SK-N-SH (cell line): ENCODE results near the gene PGA5. TPM values are rescaled to one million over a fixed set of nuclear protein-coding genes. Genes with fewer than 3 reads are reported as not detected.

ENCODE experiments used
- CTCF ChIA-PET: fragments of 300-600, 350-600 bp; formaldehyde crosslinking; extraction: SDS; loops from one replicate; lab custom pipeline; 2021; lab: Yijun Ruan, JAX
- POLR2A ChIA-PET: fragments of 350-600 bp; sonication (Branson Sonifier 250); formaldehyde crosslinking; extraction: SDS; loops from one replicate; lab custom pipeline; 2020; ENCODE audit warnings: antibody characterized with exemption, inconsistent platforms; lab: Yijun Ruan, JAX
- DNase-seq: peaks from one replicate; pipeline ENCODE4 v3.0.0; 2012
- H2AFZ ChIP-seq: fragments of 200-600 bp; sonication (generic); 2 replicates; pipeline ENCODE4 v1.8.1; 2016; ENCODE audit warnings: antibody characterized with exemption, mild to moderate bottlenecking, low read depth
- H3F3A ChIP-seq: fragments of 200-600 bp; sonication (generic); replicated peaks from 2 replicates; pipeline ENCODE3; 2016; ENCODE audit warnings: antibody characterized with exemption, mild to moderate bottlenecking; ENCODE audit not compliant: insufficient read depth
- H3K27ac ChIP-seq, 2 experiments: fragments of 200-500 bp in 1 of 2; fragments of 200-600 bp in 1 of 2; sonication (Bioruptor generic) in 1 of 2; sonication (generic), shearing (Covaris generic) in 1 of 2; 2 replicates each; pipeline versions ENCODE4 v1.5.1 to v1.6.1; 2014 to 2016; ENCODE audit warnings: low read depth in 2 of 2, inconsistent platforms in 1 of 2, low read length in 1 of 2, mild to moderate bottlenecking in 1 of 2, mixed read lengths in 1 of 2
- H3K27me3 ChIP-seq: fragments of 200-600 bp; sonication (generic), shearing (Covaris generic); 2 replicates; pipeline ENCODE4 v1.6.1; 2016; ENCODE audit warnings: mixed run types; ENCODE audit not compliant: insufficient read depth
- H3K36me3 ChIP-seq, 2 experiments: fragments of 200-500 bp in 1 of 2; fragments of 200-600 bp in 1 of 2; sonication (Bioruptor generic) in 1 of 2; sonication (generic) in 1 of 2; replicated peaks in 1 of 2; 2 replicates each; pipeline versions ENCODE3 to v1.5.1; 2014 to 2016; ENCODE audit warnings: low read length in 1 of 2, mild to moderate bottlenecking in 1 of 2; ENCODE audit not compliant: insufficient read depth in 2 of 2, control insufficient read depth in 1 of 2
- H3K4me1 ChIP-seq, 2 experiments: fragments of 200-500 bp in 1 of 2; fragments of 200-600 bp in 1 of 2; sonication (Bioruptor generic) in 1 of 2; sonication (generic), shearing (Covaris generic) in 1 of 2; 2 replicates each; pipeline versions ENCODE4 v1.5.1 to v1.6.1; 2014 to 2016; ENCODE audit warnings: low read depth in 1 of 2, low read length in 1 of 2, mixed run types in 1 of 2; ENCODE audit not compliant: insufficient read depth in 2 of 2, control insufficient read depth in 1 of 2
- H3K4me2 ChIP-seq: fragments of 200-600 bp; sonication (generic), shearing (Covaris generic); 2 replicates; pipeline ENCODE4 v1.6.1; 2017; ENCODE audit warnings: mixed run types
- H3K4me3 ChIP-seq, 2 experiments: fragments of 200-500 bp in 1 of 2; fragments of 200-600 bp in 1 of 2; sonication (Bioruptor generic) in 1 of 2; sonication (generic), shearing (Covaris generic) in 1 of 2; 2 replicates each; pipeline versions ENCODE4 v1.5.1 to v1.8.1; 2014 to 2016; ENCODE audit warnings: low read depth in 2 of 2, inconsistent platforms in 1 of 2, low read length in 1 of 2, mild to moderate bottlenecking in 1 of 2, mixed read lengths in 1 of 2, moderate library complexity in 1 of 2
- H3K79me2 ChIP-seq: fragments of 200-600 bp; sonication (generic); 2 replicates; pipeline ENCODE4 v1.8.1; 2017; ENCODE audit warnings: mild to moderate bottlenecking; ENCODE audit not compliant: insufficient read depth
- H3K9ac ChIP-seq: fragments of 200-600 bp; sonication (generic); 2 replicates; pipeline ENCODE4 v1.6.1; 2017; ENCODE audit warnings: mixed run types
- H3K9me2 ChIP-seq: fragments of 200-600 bp; sonication (generic); 2 replicates; pipeline ENCODE4 v1.6.1; 2017; ENCODE audit warnings: mixed run types
- H3K9me3 ChIP-seq: fragments of 200-600 bp; sonication (generic); 2 replicates; pipeline ENCODE4 v1.6.1; 2017; ENCODE audit warnings: mixed run types, mild to moderate bottlenecking, moderate library complexity
- H4K20me1 ChIP-seq: fragments of 200-600 bp; sonication (generic); 2 replicates; pipeline ENCODE4 v1.6.1; 2017; ENCODE audit warnings: mild to moderate bottlenecking, mixed run types; ENCODE audit not compliant: insufficient read depth
- FOSL2 ChIP-seq: IDR thresholded peaks from 2 replicates; pipeline ENCODE4 v1.4.0; 2012; ENCODE audit warnings: low read depth, mild to moderate bottlenecking, moderate library complexity, borderline replicate concordance
- FOXJ3 ChIP-seq: sonication (generic); formaldehyde crosslinking; IDR thresholded peaks from 2 replicates; pipeline ENCODE4 v1.5.1; 2020; ENCODE audit warnings: mild to moderate bottlenecking, missing genetic modification reagents
- NRF1 ChIP-seq: IDR thresholded peaks from 2 replicates; pipeline ENCODE4 v1.6.1; 2012; ENCODE audit warnings: low read depth, mild to moderate bottlenecking, low read length
- RFX5 ChIP-seq: IDR thresholded peaks from 2 replicates; pipeline ENCODE4 v1.6.1; 2012; ENCODE audit warnings: mild to moderate bottlenecking, improper control_type of control experiment, low read length
- SMC3 ChIP-seq: IDR thresholded peaks from 2 replicates; pipeline ENCODE4 v1.6.1; 2012; ENCODE audit warnings: low read depth, low read length, improper control_type of control experiment
- WGBS: methylation state at CpG from one replicate; pipeline ENCODE4 v1.1.6; 2017; ENCODE audit warnings: low lambda C conversion rate; 5-methylcytosine and 5-hydroxymethylcytosine counted together
- polyA plus RNA-seq, 3 experiments: library from polyadenylated mRNA; depleted of rRNA; stranded (reverse); fragments of >200 nt; gene quantifications; 2 replicates each; pipeline ENCODE4 v1.2.3, GENCODE V29; 2012
- TF ChIP-seq, protein P1 (sequence below): fragments of 150-350 bp; IDR thresholded peaks from 2 replicates; pipeline ENCODE4 v1.6.1; 2016; ENCODE audit warnings: mild to moderate bottlenecking, low read depth, low read length
- TF ChIP-seq, protein P2 (sequence below): IDR thresholded peaks from 2 replicates; pipeline ENCODE4 v1.6.1; 2012; ENCODE audit warnings: mild to moderate bottlenecking, low read depth, low read length, moderate library complexity
- TF ChIP-seq, protein P3 (sequence below): IDR thresholded peaks from 2 replicates; pipeline ENCODE4 v1.4.0; 2012; ENCODE audit warnings: low read depth, borderline replicate concordance
- TF ChIP-seq, protein P4 (sequence below): IDR thresholded peaks from 2 replicates; pipeline ENCODE4 v1.4.0; 2012; ENCODE audit warnings: low read depth
- TF ChIP-seq, protein P5 (sequence below): IDR thresholded peaks from 2 replicates; pipeline ENCODE4; 2012
- TF ChIP-seq, protein P6 (sequence below): fragments of 200-600 bp; sonication (generic); IDR thresholded peaks from 2 replicates; pipeline ENCODE4 v1.6.1; 2017; ENCODE audit warnings: antibody characterized with exemption, mild to moderate bottlenecking, moderate library complexity

The PGA5 gene
- polyA plus RNA-seq, 1 of the 3 experiments (the other 2 are of a cell fraction), result not detected

DNA sequence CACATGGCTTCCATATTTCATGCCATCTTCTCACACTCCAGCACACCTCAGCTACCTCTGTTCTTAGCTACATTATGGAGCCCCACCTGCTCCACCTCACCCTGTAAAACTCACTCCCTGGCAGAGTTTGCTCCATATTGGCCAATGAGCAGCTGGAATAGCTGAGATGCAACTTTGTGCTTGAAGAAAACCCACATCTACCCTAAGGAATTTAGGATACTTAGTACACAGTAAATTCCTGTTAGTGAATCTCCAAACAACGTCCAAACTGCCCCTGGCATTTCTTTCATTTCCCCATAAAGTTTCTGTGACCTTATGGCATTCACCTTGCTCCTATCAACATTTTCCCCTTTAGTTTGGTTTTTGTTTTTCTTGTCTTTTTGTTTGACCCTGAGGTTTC, 56.4 kb downstream of the PGA5 start:
- no peaks in the 10 kb centered on the region for H3K27me3 ChIP-seq
- no peak overlapping the region for H3K9ac ChIP-seq
- H3K9me3 ChIP-seq, result no peaks in the 10 kb centered on the region
- no peak for DNase-seq
- no peak overlapping the region for H3K4me3 ChIP-seq
- no peaks in the 10 kb centered on the region for H3K79me2 ChIP-seq
- peaks cover 10 to 45% of the 10 kb centered on the region in 2 experiments for H3K36me3 ChIP-seq
- TF ChIP-seq, protein P1, sequence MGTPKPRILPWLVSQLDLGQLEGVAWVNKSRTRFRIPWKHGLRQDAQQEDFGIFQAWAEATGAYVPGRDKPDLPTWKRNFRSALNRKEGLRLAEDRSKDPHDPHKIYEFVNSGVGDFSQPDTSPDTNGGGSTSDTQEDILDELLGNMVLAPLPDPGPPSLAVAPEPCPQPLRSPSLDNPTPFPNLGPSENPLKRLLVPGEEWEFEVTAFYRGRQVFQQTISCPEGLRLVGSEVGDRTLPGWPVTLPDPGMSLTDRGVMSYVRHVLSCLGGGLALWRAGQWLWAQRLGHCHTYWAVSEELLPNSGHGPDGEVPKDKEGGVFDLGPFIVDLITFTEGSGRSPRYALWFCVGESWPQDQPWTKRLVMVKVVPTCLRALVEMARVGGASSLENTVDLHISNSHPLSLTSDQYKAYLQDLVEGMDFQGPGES, result no peak
- TF ChIP-seq RFX5 (no peak), SMC3 (no peak)
- TF ChIP-seq, protein P2, sequence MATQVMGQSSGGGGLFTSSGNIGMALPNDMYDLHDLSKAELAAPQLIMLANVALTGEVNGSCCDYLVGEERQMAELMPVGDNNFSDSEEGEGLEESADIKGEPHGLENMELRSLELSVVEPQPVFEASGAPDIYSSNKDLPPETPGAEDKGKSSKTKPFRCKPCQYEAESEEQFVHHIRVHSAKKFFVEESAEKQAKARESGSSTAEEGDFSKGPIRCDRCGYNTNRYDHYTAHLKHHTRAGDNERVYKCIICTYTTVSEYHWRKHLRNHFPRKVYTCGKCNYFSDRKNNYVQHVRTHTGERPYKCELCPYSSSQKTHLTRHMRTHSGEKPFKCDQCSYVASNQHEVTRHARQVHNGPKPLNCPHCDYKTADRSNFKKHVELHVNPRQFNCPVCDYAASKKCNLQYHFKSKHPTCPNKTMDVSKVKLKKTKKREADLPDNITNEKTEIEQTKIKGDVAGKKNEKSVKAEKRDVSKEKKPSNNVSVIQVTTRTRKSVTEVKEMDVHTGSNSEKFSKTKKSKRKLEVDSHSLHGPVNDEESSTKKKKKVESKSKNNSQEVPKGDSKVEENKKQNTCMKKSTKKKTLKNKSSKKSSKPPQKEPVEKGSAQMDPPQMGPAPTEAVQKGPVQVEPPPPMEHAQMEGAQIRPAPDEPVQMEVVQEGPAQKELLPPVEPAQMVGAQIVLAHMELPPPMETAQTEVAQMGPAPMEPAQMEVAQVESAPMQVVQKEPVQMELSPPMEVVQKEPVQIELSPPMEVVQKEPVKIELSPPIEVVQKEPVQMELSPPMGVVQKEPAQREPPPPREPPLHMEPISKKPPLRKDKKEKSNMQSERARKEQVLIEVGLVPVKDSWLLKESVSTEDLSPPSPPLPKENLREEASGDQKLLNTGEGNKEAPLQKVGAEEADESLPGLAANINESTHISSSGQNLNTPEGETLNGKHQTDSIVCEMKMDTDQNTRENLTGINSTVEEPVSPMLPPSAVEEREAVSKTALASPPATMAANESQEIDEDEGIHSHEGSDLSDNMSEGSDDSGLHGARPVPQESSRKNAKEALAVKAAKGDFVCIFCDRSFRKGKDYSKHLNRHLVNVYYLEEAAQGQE, result no peak
- TF ChIP-seq, protein P3, sequence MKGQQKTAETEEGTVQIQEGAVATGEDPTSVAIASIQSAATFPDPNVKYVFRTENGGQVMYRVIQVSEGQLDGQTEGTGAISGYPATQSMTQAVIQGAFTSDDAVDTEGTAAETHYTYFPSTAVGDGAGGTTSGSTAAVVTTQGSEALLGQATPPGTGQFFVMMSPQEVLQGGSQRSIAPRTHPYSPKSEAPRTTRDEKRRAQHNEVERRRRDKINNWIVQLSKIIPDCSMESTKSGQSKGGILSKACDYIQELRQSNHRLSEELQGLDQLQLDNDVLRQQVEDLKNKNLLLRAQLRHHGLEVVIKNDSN, result no peak
- TF ChIP-seq, protein P4, sequence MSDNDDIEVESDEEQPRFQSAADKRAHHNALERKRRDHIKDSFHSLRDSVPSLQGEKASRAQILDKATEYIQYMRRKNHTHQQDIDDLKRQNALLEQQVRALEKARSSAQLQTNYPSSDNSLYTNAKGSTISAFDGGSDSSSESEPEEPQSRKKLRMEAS, result no peak
- H3K9me2 ChIP-seq, result no peaks in the 10 kb centered on the region
- CTCF ChIA-PET, result interaction anchor here (0.7 to 1.7 kb wide), 2 partner anchors 9 to 88 kb away, joined by 3 to 6 read pairs; no protein-coding TSS in a partner anchor
- H3K4me2 ChIP-seq, result peak overlapping the region; percentile 34
- H3K27ac ChIP-seq, result peak overlapping the region; percentile 34 to 75
- H3F3A ChIP-seq, result peaks cover 17% of the 10 kb centered on the region
- no peak overlapping the region for H2AFZ ChIP-seq
- peaks cover 16 to 23% of the 10 kb centered on the region in 2 experiments; a peak in 2 of 4 replicates for H3K4me1 ChIP-seq
- 76% methylated on average over 1 of the region's 1 CpG for WGBS
- H4K20me1 ChIP-seq, result 0 out of 2 replicates have a peak, but pooled peaks cover 6% of the 10 kb centered on the region
- POLR2A ChIA-PET, result interaction anchor here (1.6 kb wide), 1 partner anchor 132 kb away, joined by 6 read pairs; the partner anchor contains the start of genes CPSF7 and SDHAF2

DNA sequence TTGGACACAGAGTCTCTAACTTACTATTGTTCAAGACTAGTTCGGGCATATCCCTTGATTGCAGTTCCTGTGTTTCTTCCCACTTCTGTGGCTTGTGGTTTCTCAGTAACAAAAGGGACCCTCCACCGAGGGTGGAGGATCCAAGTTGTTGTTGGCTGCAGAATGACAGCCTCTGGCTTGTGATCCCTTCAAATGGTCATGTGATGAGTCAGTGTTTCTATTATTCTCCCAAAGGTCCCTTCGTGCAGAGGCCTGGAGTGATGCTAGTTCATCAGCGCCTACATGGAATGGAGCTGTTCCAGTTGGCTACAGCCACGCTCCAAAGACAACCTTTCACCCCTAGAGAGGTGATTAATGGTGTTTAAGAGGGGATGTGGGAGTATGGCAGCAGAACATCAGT, 56.8 kb downstream of the PGA5 start:
- no peak for DNase-seq
- H3K4me1 ChIP-seq, result peaks cover 16 to 23% of the 10 kb centered on the region in 2 experiments; a peak in 2 of 4 replicates
- no peak overlapping the region for H3K4me3 ChIP-seq
- H2AFZ ChIP-seq, result no peak overlapping the region
- H3K9me2 ChIP-seq, result no peaks in the 10 kb centered on the region
- WGBS, result 70% methylated on average over 5 of the region's 5 CpGs
- H3K4me2 ChIP-seq, result peak overlapping the region; percentile 34
- no peak overlapping the region for H3K9ac ChIP-seq
- H4K20me1 ChIP-seq, result 0 out of 2 replicates have a peak, but pooled peaks cover 6% of the 10 kb centered on the region
- peaks cover 17% of the 10 kb centered on the region for H3F3A ChIP-seq
- H3K27ac ChIP-seq, result peak overlapping the region; percentile 34 to 75
- ChIA-PET CTCF (interaction anchor here (0.6 to 0.7 kb wide), 2 partner anchors 10 to 22 kb away, joined by 3 read pairs; no protein-coding TSS in a partner anchor), POLR2A (interaction anchor here (1.0 to 1.6 kb wide), 2 partner anchors 20 to 132 kb away, joined by 3 to 6 read pairs; partner anchors contain the start of genes CPSF7 and SDHAF2)
- peaks cover 13 to 49% of the 10 kb centered on the region in 2 experiments for H3K36me3 ChIP-seq
- no peaks in the 10 kb centered on the region for H3K79me2 ChIP-seq
- H3K9me3 ChIP-seq, result no peaks in the 10 kb centered on the region
- no peaks in the 10 kb centered on the region for H3K27me3 ChIP-seq
- TF ChIP-seq FOXJ3 (CRISPR knock-in tag), result no peak
- peak; percentile 58; the same call in 1 of the 2 replicates for TF ChIP-seq FOSL2
- TF ChIP-seq, protein P5, sequence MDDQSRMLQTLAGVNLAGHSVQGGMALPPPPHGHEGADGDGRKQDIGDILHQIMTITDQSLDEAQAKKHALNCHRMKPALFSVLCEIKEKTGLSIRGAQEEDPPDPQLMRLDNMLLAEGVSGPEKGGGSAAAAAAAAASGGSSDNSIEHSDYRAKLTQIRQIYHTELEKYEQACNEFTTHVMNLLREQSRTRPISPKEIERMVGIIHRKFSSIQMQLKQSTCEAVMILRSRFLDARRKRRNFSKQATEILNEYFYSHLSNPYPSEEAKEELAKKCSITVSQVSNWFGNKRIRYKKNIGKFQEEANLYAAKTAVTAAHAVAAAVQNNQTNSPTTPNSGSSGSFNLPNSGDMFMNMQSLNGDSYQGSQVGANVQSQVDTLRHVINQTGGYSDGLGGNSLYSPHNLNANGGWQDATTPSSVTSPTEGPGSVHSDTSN, result peak; percentile 48; the same call in 1 of the 2 replicates
- TF ChIP-seq, protein P2, result no peak
- TF ChIP-seq NRF1, result no peak
- TF ChIP-seq, protein P6, sequence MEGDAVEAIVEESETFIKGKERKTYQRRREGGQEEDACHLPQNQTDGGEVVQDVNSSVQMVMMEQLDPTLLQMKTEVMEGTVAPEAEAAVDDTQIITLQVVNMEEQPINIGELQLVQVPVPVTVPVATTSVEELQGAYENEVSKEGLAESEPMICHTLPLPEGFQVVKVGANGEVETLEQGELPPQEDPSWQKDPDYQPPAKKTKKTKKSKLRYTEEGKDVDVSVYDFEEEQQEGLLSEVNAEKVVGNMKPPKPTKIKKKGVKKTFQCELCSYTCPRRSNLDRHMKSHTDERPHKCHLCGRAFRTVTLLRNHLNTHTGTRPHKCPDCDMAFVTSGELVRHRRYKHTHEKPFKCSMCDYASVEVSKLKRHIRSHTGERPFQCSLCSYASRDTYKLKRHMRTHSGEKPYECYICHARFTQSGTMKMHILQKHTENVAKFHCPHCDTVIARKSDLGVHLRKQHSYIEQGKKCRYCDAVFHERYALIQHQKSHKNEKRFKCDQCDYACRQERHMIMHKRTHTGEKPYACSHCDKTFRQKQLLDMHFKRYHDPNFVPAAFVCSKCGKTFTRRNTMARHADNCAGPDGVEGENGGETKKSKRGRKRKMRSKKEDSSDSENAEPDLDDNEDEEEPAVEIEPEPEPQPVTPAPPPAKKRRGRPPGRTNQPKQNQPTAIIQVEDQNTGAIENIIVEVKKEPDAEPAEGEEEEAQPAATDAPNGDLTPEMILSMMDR, result no peak
